Fibroblast of villous mesenchyme (primary cell): ENCODE measurements around the gene ENO2. TPM values are rescaled to one million over a fixed set of nuclear protein-coding genes. Genes with fewer than 3 reads are reported as not detected.
"Not testable (repeated sequence)": the region's sequence is repeated elsewhere in the genome, so short reads cannot be mapped to it uniquely, and the experiment has no call there.

ENCODE experiments used
- DNase-seq: peaks from one replicate; pipeline ENCODE4 v3.0.0-alpha.2; 2010; ENCODE audit warnings: low read depth
- H3K4me3 ChIP-seq: 2 replicates; pipeline ENCODE4 v1.5.1; 2011; ENCODE audit warnings: low read depth, mild to moderate bottlenecking, low read length
- CTCF ChIP-seq: IDR thresholded peaks from 2 replicates; pipeline ENCODE4 v1.5.1; 2012; ENCODE audit warnings: low read depth, mild to moderate bottlenecking, low read length; ENCODE audit not compliant: insufficient read depth
- total RNA-seq: library from RNA; depleted of rRNA; stranded (reverse); fragments of >200 nt; gene quantifications from 2 replicates; pipeline ENCODE4 v1.2.3, GENCODE V29; 2012

The ENO2 gene
- total RNA-seq, 1 donor, result 3.5 TPM

DNA sequence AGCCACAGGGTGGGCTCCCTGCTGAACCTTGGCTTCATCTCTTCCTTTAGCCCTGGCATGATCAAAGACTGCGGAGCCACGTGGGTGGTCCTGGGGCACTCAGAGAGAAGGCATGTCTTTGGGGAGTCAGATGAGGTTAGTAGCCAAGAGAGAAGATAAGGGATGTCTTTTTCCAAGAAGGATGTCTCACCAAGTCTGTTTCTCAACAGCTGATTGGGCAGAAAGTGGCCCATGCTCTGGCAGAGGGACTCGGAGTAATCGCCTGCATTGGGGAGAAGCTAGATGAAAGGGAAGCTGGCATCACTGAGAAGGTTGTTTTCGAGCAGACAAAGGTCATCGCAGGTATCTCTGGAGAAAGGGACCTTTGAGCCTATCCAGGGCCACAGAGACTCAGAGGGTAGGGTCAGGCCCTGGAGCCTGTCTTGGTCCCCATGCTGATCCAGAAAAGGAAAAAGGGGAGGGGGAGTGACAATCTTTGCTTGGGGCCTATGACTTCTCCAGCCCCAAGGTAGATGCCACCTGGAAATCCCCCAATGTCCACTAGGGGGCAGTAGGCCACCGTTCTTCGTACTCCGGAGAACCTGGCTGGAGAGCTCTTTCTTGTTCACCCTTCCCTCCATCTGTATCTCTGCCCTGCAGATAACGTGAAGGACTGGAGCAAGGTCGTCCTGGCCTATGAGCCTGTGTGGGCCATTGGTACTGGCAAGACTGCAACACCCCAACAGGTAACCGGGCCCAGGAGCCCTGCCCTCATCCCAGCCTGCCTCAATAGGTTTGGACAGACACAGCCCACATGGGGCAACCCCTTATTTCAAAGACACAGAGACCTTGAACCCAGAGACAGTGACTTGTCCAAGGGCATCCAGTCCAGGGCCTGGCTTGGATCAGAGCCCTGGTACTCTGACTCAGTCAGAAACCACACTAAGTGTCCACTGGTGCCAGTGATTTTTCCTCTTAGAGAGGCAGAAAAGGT, 45.0 kb upstream of the ENO2 start:
- DNase-seq, result peak; percentile 76
- peak overlapping the region; percentile 88 for H3K4me3 ChIP-seq
- TF ChIP-seq CTCF, result peak; percentile 87

GRCh38 chr12:6870304-6870703, 44.1 kb upstream of the ENO2 start:
- DNase-seq, H3K4me3 ChIP-seq: not testable (repeated sequence)

DNA sequence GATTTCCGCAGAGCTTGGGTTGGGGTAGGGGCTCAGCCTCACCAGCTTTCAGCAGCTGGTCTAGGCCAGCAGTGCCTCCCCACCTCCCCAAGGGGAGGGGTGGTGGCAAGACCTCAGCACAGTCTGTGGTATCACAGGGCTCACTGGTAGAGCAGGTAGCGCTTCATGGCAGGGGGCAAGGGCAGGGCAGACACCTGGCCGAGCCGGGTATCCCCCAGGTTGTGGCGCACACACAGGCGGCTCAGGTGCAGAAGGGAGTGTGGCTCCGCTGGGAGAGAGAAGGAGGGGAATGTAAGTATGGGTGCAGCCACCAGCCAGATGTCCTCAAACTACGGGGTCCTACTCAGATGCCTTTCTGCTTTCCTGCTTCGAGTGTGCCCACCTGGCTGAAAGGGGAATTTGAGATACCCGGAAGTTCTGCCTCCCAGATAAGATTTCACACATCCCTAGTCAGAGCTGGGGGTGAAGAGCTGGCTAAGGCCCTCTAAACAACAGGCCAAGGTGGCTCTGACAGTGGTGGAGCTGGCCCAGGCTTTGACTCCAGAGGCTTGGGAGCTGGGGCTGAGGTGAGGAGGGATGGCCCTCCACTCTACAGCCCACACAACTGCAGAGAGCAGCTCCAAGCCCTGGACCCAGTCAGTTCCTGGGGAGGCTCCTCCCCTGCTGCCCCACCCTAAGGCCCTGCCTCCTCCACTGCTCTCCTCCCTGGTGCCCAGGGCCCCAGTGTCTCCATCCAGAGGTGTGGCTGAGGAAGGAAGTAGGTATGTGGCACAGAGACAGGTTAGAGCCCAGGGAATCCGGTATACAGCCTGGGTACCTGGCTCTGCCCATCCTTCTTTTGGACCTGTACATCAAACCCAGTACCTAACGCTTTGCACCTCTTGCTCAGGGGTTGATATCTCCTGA, 43.1 kb upstream of the ENO2 start:
- peak overlapping the region; percentile 85 for H3K4me3 ChIP-seq
- no peak for DNase-seq
- TF ChIP-seq CTCF, result no peak

DNA sequence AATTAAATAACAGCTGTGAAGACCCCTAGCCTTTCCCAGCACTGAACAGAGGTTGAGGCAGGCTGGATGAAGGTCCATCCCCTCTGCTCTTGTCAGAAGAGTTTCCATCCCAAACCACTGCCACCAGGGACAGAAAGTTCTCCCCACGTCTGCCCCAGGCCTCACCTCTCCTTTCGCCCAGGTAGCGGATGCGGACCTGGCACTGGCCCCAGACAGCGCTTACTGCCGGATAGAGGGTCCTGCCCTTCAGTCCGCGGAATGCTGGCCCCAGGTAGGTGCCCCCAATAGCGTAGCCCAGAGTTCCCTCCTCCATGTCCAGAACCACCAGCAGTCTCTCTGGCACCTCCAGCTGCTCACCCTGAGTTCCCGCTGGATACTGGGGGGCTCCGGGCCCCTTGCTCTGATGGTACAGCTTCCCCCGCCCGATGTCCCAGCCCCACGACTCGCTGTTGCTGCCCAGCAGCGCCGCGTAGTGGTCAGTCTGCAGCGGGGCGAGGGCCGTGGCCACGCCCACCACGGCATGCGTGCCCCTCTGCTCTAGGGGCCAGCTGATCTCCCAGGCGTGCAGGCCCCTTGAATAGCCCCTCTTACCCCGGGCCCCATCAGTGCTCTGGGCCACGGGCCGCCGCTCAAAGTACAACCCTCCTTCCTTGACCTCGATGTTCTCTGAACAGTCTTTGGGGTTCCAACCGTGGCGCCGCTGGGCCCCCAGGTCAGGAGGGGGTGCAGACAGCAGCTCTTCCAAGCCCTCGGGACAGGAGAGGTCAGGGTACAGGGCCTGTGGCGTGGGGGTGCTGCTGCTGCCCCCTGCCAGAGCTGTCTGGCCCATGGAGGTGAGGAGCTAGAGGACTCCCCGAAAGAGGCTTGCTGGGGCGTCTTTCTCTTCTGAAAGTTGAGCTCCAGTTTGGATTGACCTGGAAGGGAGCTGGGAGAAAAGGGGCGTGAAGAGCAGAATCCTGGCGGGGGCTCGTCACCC, 42.0 kb upstream of the ENO2 start:
- peak; percentile 97 for TF ChIP-seq CTCF
- H3K4me3 ChIP-seq, result peak overlapping the region; percentile 85
- DNase-seq, result peak; percentile 64

DNA sequence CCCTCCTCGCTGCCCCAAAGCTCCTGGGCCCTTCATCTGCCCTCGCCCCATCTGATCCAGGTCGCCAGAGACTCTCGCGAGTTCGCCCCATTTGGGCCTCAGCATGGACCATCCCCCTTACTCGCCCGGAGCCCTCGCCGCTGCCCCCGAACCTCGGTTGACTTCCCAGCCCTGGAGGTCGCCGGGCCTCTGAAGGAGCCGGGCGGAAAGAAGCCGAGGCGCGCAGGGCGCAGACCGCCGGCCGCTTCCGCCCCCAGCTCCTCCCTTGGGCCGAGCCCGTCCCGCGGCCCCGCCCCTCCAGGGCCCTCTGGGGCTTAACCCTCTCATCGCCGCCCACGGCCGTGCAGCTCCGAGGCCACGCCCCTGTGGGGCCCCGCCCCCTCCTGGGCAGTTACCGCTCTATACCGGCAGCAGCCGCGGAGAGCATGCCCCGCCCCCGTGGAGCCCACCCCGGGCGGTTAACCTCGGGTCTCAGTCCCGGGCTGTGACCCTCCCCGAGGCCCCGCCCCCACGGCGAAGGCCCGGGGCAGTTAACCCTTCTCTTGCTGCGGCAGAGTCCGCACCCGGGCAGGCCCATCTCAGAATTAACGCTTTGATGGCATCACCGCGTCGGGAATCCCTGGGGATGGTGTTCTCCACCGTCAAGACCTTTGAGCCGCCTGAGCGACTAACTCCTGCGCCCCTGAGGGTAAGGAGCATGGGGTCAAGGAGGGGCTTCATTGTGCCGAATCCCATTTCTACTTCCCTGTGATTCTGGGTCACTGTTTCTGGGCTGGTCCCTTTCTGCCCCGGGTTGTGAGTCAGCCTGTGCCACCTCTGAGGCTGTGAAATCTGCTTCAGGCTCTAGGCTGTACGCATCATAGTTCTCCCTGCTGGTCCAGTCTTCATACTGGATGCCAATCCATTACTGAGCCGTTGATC, 41.0 kb upstream of the ENO2 start, which contains the start of gene SPSB2:
TSS of gene SPSB2 (minus strand) at position 210 of the 921 bp plus-strand sequence. CDS start 402 bp downstream, outside the sequence.
- TF ChIP-seq CTCF, result no peak
- H3K4me3 ChIP-seq, result peak within 1 kb of the TSS; percentile 85
- DNase-seq, result peak; percentile 96

GRCh38 chr12:6874015-6874368, 40.4 kb upstream of the ENO2 start:
- DNase-seq, result not testable (repeated sequence)

GRCh38 chr12:6879824-6880223, 34.6 kb upstream of the ENO2 start:
- DNase-seq, H3K4me3 ChIP-seq: not testable (repeated sequence)

More at GRCh38 chr12:6874015-6874368, 40.4 kb upstream of the ENO2 start:
- peak overlapping the region; percentile 85 for H3K4me3 ChIP-seq
